ENCODE data around the gene TSPAN9. TPM values are rescaled to one million over a fixed set of nuclear protein-coding genes. Genes with fewer than 3 reads are reported as not detected.

TSPAN9 gene
- total and polyA plus RNA-seq, 8 donors: 1.4 to 58.3 (median 7.9) TPM

- DNase-seq: peak; percentile 81 to 84
- Histone ChIP-seq H3K4me3 (no peak overlapping the region), H3K27ac (no peak overlapping the region), H3K27me3 (peaks cover 0 to 51% (median 0%) of the 10 kb centered on the region in 3 donors), H3K36me3 (no peaks in the 10 kb centered on the region), H3K4me1 (peaks cover 9 to 30% (median 26%) of the 10 kb centered on the region in 4 donors), H3K9me3 (no peaks in the 10 kb centered on the region)
- 37 to 72% (median 55%) methylated on average over 10 to 14 of the region's 14 CpGs for WGBS, 5 donors
- TF ChIP-seq EP300 (IDR thresholded peaks at IDR 0.05) (no peak), POLR2AphosphoS5 (IDR thresholded peaks at IDR 0.05) (peak in 1 of 3 donors; percentile 27), POLR2A (IDR thresholded peaks at IDR 0.05) (no peak), CTCF (IDR thresholded peaks at IDR 0.05) (no peak)
- intact Hi-C loops (cut with DNase I; ENCODE audit: low total_unique reads): no loop called here
Observed at GRCh38 chr12:3311027-3311402, 233.8 kb downstream of the TSPAN9 start.

DNA sequence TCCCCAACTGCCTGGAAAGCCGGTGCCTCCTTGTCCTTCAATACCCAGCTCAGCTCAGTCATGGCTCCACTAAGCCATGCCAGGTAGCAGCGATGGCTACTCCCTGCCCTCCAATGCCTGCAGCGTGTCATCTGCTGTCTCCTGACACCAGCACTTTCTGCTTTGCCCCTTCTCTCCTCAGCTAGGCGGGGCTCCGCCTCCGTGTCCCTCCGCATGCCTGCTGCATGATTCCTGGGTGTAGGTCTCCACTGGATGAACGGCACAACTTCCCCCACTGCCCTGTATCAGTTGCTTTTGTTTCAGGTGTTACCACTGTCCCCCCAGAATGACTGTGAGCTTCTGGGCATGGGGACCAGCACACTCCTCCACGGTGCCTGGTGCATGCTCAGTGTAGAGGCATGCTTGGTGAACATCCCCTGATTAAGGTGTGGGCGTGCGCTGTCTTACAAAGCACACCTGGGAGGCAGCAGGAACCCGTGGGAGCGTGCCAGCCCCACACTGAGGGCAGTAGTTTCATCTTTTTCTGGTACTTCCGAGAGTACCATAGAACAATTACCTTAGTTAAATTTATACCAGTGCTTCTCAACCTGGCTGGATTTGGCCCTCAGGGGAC is 234.4 kb downstream of the TSPAN9 start:
- no peak for DNase-seq
- Histone ChIP-seq H3K36me3 (no peaks in the 10 kb centered on the region), H3K4me1 (peaks cover 9 to 30% (median 26%) of the 10 kb centered on the region in 4 donors), H3K27me3 (peaks cover 0 to 47% (median 0%) of the 10 kb centered on the region in 3 donors), H3K4me3 (no peak overlapping the region), H3K27ac (no peak overlapping the region), H3K9me3 (no peaks in the 10 kb centered on the region)
- 79 to 86% (median 83%) methylated on average over 12 to 14 of the region's 14 CpGs for WGBS, 5 donors
- no peak for TF ChIP-seq CTCF (IDR thresholded peaks at IDR 0.05)
- TF ChIP-seq POLR2AphosphoS5 (IDR thresholded peaks at IDR 0.05): no peak
- TF ChIP-seq POLR2A (IDR thresholded peaks at IDR 0.05): no peak
- TF ChIP-seq EP300 (IDR thresholded peaks at IDR 0.05): no peak
- intact Hi-C loops (cut with DNase I; ENCODE audit: low total_unique reads): no loop called here

GRCh38 chr12:3313066-3313465 is 235.9 kb downstream of the TSPAN9 start:
- no peak for TF ChIP-seq POLR2A (IDR thresholded peaks at IDR 0.05)
- no peak for TF ChIP-seq POLR2AphosphoS5 (IDR thresholded peaks at IDR 0.05)
- TF ChIP-seq EP300 (IDR thresholded peaks at IDR 0.05): no peak
- no peak for TF ChIP-seq CTCF (IDR thresholded peaks at IDR 0.05)
- no peaks in the 10 kb centered on the region for H3K9me3 ChIP-seq
- H3K4me1 ChIP-seq: peaks cover 9 to 30% (median 26%) of the 10 kb centered on the region in 4 donors
- intact Hi-C loops (cut with DNase I; ENCODE audit: low total_unique reads): no loop called here
- no peak overlapping the region for H3K4me3 ChIP-seq
- no peaks in the 10 kb centered on the region for H3K36me3 ChIP-seq
- WGBS, 5 donors: 72 to 83% (median 73%) methylated on average over 13 of the region's 13 CpGs
- H3K27me3 ChIP-seq: peaks cover 0 to 36% (median 0%) of the 10 kb centered on the region in 3 donors
- DNase-seq: no peak
- no peak overlapping the region for H3K27ac ChIP-seq

DNA sequence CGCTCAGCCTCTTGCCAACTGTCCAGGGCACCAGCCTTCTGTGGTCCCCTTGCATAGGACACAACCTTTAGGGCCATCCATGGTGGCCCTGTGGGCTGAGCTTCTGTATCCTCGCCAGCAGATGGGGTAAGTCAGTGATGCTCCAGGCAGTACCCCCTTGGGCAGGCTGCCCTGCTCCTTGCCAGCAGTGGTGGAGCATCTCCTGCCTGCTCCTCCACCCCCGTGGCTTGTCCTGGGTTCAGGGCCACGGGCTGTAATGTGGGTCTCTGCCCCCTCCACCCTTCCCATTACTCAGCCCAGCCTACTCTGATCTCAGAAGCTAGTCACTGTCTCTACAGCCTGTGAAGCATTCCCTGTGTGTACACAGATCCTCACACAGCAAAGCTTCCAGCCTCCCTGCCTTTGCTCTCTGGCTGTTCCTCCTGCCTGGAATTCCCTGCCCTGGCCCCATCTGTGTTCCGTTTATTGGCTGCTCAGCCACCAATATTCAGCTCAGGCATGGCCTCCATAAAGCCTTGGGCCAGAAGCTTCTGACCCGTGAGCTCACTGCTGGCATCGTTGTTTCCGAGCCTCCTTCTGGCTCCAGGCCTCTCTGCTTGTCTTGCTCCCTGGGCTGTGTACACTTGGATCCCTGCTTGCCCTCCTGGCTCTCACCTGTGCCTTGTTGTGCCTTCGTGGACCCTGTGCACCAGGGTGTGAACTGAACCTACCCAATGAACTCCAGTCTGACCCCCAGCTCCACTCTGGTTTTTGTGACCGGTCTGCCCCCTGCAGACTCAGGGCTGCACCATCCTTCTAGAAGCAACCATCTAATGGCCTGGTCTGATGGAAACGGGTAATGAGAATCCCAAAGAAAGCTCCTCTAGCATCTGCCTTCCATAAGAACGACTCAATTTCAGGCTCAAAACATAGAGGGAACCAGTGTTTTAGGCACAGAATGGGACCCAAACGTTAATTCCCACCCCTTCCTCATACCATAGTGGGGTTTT is 236.8 kb downstream of the TSPAN9 start:
- peaks cover 9 to 30% (median 26%) of the 10 kb centered on the region in 4 donors for H3K4me1 ChIP-seq
- H3K36me3 ChIP-seq: no peaks in the 10 kb centered on the region
- no peaks in the 10 kb centered on the region for H3K9me3 ChIP-seq
- WGBS, 5 donors: 46 to 65% (median 59%) methylated on average over 11 to 13 of the region's 13 CpGs
- peaks cover 0 to 27% (median 0%) of the 10 kb centered on the region in 3 donors for H3K27me3 ChIP-seq
- H3K27ac ChIP-seq: peak overlapping the region in 1 of 5 donors; percentile 43
- TF ChIP-seq EP300 (IDR thresholded peaks at IDR 0.05) (no peak), CTCF (IDR thresholded peaks at IDR 0.05) (peak in 1 of 7 experiments; percentile 10), POLR2AphosphoS5 (IDR thresholded peaks at IDR 0.05) (no peak), POLR2A (IDR thresholded peaks at IDR 0.05) (no peak)
- intact Hi-C loops (cut with DNase I; ENCODE audit: low total_unique reads): no loop called here
- no peak overlapping the region for H3K4me3 ChIP-seq
- peak in 1 of 2 donors; percentile 58 for DNase-seq
